ENCODE measurements around the gene SSTR3.

SSTR3 gene

DNA sequence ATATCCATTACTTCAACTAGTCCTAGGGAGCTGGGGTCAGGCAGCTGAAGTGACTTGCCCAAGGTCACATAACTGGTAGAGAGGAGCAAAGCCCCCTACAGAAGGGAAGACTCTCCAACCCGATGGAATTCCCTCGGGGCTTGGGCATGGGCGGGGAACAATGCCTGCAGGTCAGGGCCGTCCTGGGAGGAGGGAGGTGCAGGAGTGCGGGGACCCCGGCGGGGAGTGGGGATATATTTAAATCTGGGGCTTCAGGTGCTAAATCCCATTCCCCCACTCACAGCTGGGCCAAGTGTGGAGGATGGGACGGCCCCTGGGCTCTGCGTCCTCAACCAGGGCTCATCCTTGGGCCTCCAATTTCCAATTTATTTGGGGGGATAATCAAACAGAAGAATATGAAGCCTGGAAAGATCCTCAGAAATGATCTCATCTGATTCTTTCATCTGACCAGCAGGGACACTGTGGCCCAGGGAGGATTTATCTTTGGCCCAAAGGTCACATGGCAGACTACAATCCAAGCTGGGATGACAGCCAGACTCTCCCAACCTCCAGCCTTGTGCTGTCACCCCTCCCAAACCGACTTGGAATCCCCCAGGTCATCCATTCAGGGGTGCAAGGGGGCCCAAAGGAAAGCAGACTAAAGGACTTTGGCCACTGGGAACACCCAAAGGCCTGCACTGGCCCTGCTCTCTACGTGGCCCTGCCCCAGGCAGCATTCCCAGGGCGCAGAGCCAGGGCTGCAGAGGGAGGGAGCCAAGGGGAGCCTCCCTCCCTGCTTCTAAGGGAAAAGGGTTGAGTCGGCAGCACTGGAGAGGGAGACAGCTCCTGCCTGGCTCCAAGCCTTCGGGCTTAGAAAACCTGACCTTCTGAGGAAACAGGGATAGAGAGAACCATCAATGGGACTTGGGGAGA is 15.5 kb downstream of the SSTR3 start:
- no peak for DNase-seq (ENCODE audit: low read depth)

DNA sequence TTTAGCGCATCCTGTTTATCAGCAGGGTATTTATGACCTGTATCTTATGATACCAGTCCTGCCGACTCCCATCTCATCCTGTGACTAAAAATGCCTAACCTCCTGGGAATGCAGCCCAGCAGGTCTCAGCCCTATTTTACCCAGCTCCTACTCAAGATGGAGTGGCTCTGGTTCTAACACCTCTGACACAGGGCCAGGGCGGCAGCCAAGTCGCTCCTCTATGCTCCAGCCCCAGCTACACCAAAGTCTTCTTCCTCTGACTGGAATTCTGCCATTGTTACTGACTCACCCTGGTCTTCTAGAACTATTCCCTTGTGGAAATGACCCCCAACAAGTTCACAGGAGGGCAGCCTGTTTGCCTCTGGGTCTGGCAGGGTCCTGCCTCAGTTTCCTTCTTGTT is 16.4 kb downstream of the SSTR3 start:
- no peak for DNase-seq (ENCODE audit: low read depth)

DNA sequence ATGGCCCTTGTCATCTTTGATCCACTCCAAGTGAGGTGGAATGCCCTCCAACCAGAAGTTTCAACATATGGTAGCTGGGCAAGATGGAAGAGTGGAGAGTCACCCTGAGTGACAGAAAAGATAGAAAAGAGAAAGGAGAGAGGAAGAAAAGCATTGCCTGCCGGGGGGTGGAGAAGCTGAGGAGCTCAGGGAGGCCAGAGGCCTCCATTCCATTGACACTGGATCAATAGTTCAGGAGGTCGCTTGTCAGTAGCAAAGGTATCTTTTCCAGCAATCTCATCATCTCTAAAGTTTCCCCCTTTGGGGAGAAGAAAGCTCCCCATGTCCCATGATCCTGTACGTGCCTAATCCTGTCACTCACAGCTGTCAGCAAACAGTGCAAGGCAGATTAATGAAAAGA is 17.5 kb downstream of the SSTR3 start:
- DNase-seq (ENCODE audit: low read depth): no peak

DNA sequence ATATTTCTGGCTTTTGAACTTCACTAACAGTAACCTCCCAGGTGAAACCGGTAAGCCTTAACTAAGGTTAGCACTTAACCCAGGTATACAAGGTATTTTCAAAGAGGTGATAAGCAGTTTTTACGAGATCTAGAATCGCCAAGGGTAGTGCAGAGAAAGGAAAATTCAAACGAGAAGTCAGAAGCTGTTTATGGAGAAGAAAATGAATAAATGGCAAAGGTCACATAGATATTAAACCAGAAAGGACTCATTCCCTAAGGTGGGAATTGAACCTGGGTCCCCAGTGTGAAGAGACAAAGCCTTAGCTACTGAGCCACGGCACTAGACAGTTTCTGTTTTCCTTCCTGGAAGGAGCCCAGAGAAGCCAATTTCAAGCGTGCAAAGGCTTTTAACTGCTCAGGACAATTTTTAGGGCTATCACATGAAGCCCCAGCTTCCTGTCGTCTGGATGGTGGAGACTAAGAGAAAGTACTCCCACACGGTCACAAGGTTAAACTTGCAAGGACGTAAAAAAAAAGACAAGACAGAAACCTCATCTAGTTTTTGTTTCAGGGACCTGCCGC is 18.6 kb downstream of the SSTR3 start:
- no peak for DNase-seq (ENCODE audit: low read depth)

DNA sequence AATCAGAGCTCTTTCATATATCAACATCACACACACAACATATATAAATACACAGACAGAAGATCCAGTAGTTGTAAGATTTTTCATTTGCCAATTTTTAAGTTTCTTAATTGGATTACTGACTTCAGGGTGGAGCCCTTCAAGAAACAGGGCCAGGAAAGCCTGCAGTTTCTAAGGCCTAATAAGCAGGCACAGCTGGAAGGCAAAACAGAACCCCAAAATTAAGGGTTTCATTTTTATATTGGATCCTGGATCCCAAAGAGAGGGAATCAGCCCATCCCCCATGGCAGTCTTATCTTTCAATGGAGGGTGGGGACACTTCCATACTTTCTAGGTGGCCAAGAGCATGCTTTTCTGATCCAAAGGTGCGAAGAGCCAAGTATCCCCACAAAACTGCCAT is 19.5 kb downstream of the SSTR3 start:
- DNase-seq (ENCODE audit: low read depth): no peak

DNA sequence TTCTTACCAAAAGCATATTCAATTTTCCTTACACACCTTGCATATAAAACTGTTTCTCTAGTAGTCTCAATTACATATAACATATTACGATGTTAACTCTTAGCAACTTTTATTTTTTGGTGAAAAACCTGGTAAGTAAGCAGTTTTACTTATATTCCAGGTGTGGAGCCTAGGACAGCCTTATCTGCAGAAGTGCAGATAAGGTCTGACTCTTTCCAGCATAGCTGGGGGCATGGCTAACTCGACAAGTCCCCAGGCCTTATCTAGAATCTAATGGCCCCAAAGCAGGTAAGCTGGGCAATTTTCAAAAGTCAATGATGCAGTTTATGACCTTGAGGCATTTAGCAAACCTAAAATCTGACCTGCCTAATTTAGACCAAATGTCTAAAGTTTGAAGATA is 20.1 kb downstream of the SSTR3 start:
- no peak for DNase-seq (ENCODE audit: low read depth)

DNA sequence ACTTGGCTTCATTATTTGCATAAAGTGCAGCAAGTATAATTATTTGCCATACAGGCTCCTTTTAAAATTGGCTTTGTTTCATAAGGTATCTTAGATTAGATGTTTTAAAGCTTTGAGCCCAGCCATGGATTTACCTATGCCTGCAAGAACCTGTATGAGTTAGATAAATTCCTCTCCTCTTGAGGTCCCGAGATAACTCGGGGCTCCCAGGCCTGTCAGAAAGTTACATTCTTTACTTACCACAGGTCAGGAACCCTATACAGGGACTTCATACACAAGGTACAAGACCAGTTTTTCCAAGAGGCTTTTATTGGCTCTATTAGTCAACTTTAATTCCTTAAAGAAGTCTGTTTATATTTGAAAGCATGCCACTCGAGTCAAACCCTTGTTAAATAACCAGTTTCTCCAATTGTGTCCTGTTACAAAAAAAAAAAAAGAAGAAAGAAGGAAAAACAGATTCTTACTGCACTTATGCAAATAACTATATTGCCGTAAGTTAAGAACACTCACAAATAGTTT is 22.0 kb downstream of the SSTR3 start:
- DNase-seq (ENCODE audit: low read depth): no peak

DNA sequence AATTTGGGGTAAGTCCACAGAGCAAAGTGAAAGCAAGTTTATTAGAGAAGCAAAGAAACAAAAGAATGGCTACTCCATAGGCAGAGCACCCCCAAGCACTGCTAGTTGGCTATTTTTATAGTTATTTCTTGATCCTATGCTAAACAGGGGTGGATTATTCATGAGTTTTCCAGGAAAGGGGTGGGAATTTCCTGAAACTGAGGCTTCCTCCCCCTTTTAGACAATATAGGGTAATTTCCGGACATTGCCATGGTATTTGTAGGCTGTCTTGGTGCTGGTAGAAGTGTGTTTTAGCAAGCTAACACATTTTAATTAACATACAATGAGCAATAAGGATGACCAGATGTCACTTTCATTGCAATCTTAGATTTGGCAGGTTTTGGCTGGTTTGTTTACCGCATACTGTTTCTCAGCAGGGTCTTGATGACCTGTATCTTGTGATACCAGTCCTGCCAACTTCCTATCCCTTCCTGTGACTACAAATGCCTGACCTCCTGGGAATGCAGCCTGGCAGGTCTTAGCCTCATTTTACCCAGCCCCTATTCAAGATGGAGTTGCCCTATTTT is 23.3 kb downstream of the SSTR3 start:
- no peak for DNase-seq (ENCODE audit: low read depth)

DNA sequence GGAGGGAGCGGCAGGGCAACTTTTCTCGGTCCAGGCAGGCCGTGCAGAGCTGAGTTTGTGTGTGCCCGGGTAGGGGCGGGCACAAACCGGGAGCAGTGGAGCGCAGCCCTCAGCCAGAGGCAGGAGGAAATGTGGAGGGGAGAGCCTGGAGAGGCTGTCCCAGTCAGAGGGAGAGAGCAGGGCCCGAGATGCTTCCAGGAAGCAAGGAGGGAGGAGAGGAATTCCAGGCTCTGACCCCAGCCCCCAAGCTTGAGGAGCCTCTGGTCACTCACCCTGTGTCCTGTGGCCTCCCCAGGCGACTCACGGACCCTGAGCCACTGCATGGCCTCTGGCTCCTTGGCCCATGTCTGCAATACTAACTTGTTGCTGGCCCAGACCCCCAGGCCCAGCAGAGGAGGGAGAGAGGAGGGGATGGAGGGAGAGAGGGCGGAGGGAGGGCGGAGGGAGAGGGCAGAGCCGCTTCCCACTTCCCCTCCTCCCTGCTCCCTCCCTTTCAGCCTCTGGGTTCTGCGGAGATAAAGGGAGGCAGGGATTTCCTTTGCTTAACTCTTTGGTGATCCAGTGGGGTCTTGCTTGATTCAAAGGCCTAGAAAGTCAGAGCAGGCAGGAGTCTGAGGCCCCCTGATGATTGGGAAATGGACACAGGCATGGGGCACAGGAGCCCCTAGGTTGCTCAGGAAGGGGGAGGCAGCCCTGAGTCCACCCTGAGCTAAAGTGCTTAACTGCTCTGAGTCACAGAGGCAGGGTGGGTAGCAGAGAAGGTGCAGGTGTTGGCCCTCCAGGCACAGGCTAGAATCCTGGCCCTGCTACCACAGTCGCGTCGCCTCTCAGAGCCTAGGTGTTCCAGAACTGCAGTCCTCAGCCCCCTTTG is 24.2 kb downstream of the SSTR3 start, which contains the start of gene C1QTNF6:
C1QTNF6 (minus strand) TSS at position 357 of the 871 bp plus-strand sequence; CDS start at position 323, 34 bp downstream.
- DNase-seq (ENCODE audit: low read depth): no peak

DNA sequence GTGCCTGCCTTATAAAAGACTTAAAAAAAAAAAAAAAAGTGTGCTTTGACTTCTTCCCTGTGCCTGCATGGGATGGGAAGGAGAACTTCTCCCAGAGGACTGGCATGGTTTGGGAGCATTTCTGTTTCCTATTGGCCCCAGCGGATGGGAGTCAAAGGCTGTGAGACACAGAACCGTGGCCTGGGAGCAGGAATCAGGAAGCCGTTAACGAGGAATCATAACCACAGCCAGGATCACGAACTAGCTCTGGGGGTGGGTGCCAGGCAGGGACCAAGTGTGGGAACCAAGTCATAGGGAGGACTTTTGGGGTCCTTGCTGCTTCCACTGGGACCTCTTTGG is 24.8 kb downstream of the SSTR3 start:
- DNase-seq (ENCODE audit: low read depth): no peak

DNA sequence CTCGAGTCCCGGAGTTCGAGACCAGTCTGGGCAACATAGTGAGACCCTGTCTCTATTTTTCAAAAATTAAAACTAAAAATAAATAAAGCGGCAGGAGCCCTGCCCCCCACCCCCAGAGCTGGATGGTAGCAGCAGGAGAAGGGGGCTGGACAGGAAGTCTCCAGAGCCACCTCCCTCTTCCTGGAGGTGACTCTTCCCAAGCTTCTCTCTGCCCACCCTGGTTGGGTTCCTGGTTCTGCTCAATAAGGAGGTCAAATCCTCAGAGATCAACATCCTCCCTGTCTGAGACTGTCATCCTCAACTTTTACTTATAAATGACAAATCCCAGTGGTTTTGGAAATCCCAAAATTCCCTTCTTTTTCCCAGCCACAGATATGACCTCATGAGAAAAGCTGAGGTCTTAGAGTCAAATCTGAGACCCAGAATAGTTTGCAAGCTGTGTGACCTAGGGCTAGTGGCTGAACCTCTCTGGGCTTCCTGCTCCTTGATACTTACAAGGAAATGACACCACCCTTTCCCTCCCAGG is 25.2 kb downstream of the SSTR3 start:
- no peak for DNase-seq (ENCODE audit: low read depth)

DNA sequence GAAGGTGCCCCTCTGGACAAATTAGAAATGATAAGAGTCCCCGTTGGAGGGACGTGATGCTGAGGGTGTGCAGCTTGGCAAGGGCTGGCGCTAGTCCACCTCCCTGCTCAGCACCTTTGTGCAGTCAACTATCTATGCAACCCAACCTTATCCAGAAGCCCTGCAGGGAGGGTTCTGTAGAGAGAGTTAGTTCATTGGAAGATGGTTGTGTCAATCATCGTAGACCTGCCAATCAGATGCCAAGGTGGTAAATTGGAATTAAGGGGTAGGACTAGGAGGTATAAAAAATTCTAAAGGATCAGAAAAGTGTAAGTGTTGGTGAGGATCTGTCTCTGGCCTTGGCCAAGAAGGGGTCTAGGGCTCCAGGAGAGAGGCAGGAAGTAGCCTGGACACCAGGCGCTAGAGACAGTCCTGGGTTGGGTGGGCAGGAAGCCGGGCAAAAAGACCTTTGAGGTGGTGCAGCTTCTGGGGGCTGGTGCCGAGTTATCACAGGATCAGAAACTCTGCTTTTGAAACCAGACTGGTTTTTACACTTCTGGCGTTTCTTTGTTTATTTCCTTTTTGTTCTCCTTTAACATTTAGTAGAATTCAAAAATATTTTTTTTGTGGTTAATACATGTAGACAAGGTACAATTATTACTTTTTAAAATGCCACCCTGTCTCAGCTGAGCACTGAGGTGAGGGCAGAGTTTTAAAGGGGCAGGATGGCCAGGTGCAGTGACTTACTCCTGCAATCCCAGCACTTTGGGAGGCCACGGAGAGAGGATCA is 25.9 kb downstream of the SSTR3 start:
- DNase-seq (ENCODE audit: low read depth): no peak

DNA sequence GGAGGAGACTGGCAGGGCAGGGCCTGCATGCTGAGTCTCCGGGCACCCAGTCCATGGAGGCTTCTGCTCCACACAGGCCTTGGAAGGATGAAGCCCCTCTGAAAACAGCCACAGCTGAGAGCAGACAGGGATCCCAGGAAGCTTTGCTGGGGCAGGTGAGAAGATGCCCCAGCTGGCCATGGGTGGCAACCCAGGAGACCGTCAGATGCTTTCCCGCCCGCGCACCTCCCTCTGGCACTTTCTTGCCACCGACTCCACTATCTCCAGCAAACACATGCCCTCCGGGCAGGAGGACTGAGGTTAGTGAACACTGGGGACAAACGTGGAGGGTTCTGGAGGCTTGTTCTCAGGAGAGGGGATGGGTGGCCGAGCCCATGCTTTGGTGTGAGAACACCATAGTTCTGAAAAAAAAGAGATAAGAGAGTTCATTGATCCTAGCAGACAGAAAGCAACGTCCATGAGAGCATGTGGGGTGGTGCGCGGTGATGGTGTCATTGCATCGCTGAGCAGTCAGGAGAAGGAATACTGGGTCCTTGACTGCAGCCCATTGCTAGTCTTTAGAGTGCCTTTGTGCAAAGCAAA is 26.5 kb downstream of the SSTR3 start:
- no peak for DNase-seq (ENCODE audit: low read depth)

DNA sequence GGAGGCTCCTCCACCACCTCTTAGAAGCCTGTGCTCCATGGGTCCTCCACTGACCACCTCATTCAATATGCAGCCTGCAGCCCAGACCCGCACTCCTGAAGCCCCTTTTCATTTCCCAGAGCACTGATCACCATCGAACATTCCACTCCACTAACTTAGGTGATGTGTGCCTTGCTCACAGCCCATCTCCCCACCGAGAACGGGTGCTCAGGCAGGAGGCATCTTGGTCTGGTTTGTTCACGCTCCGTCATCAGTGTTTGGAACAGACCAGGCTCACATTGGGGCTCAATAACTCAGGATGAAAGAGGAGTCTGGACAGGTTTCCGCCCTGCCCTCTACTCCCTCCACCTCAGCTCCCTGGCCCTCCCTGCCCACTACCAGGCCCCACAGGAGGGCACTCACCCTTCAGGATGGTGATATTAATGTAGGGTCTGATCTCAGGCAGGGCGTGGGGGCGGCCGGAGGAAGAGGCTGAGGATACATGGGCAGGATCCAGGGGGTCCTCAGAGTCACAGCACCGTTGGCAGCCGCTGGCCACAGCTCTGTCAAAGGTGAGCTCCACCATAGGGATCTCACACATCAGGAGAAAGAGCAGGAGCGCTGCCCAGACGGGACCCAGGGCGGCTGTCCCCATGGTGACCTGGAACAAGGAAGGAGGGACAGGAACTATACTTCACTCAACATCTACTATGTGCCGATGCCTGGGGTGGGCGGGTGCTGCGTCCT is 27.3 kb downstream of the SSTR3 start:
- DNase-seq (ENCODE audit: low read depth): no peak

DNA sequence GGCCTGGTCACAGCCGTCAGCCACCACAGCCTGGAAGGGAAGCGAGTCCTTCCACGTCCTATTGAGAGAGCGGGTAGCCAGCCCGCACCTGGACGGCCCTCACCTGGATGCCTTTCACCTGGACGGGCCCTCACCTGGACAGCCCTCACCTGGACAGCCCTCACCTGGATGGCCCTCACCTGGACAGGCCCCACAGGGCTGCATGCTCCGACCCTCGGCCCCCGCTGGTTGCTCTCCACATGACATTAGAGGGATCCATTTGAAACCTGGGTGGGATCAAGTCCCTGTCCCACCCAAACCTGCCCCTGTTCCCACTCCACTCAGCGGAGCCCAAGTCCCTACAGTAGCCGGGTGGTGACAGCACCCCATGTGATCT is 27.9 kb downstream of the SSTR3 start:
- DNase-seq (ENCODE audit: low read depth): no peak

DNA sequence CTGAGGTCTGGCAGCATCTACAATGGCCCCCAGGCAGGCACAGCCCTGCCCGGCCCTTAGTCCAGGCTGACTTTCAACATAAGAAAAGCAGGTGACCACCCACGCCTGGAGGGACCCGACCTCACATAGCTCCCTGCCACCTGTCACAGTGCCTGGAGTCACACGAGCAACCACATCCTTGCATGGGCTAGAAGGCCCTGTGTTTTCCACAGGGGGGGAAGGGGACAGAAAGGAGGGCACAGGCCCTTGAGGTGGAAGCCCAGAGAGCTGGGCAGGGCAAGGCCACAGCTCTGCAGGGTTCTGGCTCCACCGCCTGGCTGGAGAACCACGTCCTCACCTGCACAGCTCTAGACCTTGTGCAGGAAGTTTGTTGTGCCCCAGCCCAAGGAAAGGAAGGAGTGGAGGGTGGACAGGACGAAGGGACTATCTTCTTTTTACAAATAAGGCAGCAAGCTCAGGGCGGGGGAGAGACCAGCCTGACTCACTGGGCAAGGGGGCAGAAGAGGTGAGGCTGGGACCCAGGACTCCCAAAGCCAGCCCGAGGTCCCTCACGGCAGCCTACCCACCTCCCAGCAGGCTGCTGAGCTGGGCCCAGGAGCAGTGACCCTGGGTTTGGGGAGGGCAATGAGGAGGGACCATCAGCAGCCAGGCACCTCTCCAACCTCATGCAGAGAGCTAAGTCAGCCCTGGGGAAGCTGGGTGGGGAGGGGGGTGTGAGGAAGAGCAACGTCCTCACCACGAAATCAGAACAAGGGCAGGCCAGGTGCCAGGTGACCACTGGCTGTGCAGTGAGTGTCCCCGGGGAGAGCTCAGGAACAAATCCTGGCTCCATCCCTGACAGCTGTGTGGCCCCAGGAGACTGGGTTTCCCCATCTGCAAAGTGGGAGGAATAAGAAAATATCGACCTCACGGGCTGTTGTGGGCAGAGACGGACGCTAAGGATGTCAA is 28.6 kb downstream of the SSTR3 start:
- DNase-seq (ENCODE audit: low read depth): no peak

DNA sequence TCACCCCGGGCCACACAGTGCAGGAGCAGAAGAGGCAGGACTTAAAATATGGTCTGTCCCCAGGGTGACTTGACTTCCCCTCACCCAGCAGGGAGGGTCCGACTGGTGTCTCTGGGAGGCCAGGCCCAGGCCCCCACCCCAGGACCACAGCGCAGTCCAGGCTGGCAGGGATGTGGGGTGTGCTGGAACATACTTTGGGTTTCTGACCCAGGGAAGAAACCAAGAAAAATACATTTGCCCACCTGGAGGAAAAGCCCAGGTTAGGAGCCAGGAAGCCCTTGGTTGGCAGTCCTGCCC is 29.4 kb downstream of the SSTR3 start:
- no peak for DNase-seq (ENCODE audit: low read depth)

DNA sequence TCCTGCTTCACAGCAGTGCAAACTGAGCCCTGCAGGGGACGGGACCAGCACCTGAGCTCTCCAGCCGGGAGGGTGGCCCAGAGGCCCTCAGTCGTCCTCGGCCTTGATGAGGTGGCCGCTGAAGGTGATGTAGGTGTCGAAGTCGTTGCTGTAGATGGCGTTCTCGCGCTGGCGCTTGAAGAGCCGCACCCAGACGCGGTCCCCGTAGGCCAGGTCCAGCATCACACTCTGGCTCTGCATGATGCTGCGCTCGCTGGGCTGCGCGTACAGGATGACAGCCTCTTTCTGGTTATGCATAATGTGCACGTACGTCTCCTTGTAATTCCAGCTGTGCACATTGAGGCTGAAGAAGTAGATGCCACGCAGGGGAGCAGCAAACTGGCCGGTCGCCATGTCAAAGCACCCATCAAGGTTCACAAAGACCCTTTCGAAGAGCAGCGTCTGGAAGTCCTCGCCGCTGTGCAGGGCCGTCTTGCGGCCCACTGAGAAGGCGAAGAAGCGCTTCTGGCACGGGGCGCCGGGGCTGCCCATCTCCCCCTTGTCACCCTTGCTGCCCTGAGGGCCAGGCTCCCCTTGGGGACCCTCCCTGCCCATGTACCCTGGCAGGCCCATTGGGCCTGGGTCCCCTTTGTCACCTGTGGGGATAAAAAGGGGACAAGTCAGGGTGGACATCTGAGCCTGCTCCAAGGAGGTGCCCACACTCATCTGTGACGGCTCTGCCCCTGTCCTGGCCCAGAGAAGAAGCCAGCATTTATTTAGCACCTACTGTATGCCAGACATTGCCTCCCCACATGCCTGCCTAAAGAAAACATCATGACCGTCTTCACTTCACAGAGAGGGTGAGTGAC is 30.0 kb downstream of the SSTR3 start:
- DNase-seq (ENCODE audit: low read depth): no peak
